H1 (cell line): ENCODE results near the gene LPAR2. TPM values are rescaled to one million over a fixed set of nuclear protein-coding genes. Genes with fewer than 3 reads are reported as not detected.

Experiments
- CTCF ChIA-PET: fragments of 300-600 bp; sonication (Branson Sonifier 250); formaldehyde crosslinking; loops from one replicate; lab custom pipeline; 2021; ENCODE audit not compliant: partially characterized antibody; lab: Charles Lee
- POLR2A ChIA-PET: fragments of 300-600 bp; sonication (Branson Sonifier 250); formaldehyde crosslinking; loops from one replicate; lab custom pipeline; 2021; ENCODE audit warnings: inconsistent platforms; ENCODE audit not compliant: partially characterized antibody; lab: Charles Lee
- DNase-seq, 2 experiments: peaks; one replicate each; pipeline versions ENCODE4 v3.0.0 to v3.0.0-alpha.2; 2010 to 2022; ENCODE audit warnings: low spot score in 2 of 2, low read depth in 1 of 2, mixed read lengths in 1 of 2
- FAIRE-seq: peaks from 2 replicates; lab custom pipeline; 2011; peaks lifted over from hg19 to GRCh38; lab: Jason Lieb, UNC
- H2AFZ ChIP-seq: 2 replicates; pipeline ENCODE4 v1.8.1; 2012; ENCODE audit warnings: low read length, inconsistent platforms
- H2AK5ac ChIP-seq: 2 replicates; pipeline ENCODE4 v1.6.1; 2013; ENCODE audit warnings: low read depth, low read length
- H2BK120ac ChIP-seq: replicated peaks from 2 replicates; pipeline ENCODE3; 2013; ENCODE audit warnings: low read depth, low read length, inconsistent platforms
- H2BK12ac ChIP-seq: 2 replicates; pipeline ENCODE4 v1.6.1; 2013; ENCODE audit warnings: low read depth, low read length
- H2BK15ac ChIP-seq: 2 replicates; pipeline ENCODE4 v1.6.1; 2013; ENCODE audit warnings: low read length
- H2BK20ac ChIP-seq: 2 replicates; pipeline ENCODE4 v1.6.1; 2013; ENCODE audit warnings: low read length
- H2BK5ac ChIP-seq: 2 replicates; pipeline ENCODE4 v1.6.1; 2013; ENCODE audit warnings: low read depth, low read length
- H3K14ac ChIP-seq: 2 replicates; pipeline ENCODE4 v1.6.1; 2013; ENCODE audit warnings: inconsistent platforms; ENCODE audit not compliant: insufficient read length
- H3K18ac ChIP-seq: 2 replicates; pipeline ENCODE4 v1.6.1; 2013; ENCODE audit warnings: low read length; ENCODE audit errors: extremely low read depth
- H3K23ac ChIP-seq: 2 replicates; pipeline ENCODE4 v1.6.1; 2013; ENCODE audit warnings: inconsistent platforms; ENCODE audit not compliant: insufficient read length
- H3K23me2 ChIP-seq: 2 replicates; pipeline ENCODE4 v1.6.1; 2013; ENCODE audit warnings: low read depth, low read length
- H3K27ac ChIP-seq: 2 replicates; pipeline ENCODE4 v1.6.1; 2011; ENCODE audit warnings: low read depth, low read length, inconsistent platforms
- H3K27me3 ChIP-seq, 4 experiments: replicated peaks in 1 of 4; 1 replicate in 1 of 4; 2 replicates in 3 of 4; pipeline versions ENCODE4 v1.6.1 to v1.8.1; 2011 to 2013; ENCODE audit warnings: low read length in 3 of 4, mild to moderate bottlenecking in 3 of 4, inconsistent platforms in 2 of 4, mixed read lengths in 2 of 4, moderate library complexity in 1 of 4; ENCODE audit not compliant: control insufficient read depth in 3 of 4, insufficient read depth in 3 of 4; ENCODE audit errors: extremely low read depth in 1 of 4
- H3K36me3 ChIP-seq, 4 experiments: 2 replicates each; pipeline versions ENCODE4 v1.6.1 to v1.8.1; 2011 to 2013; ENCODE audit warnings: mild to moderate bottlenecking in 4 of 4, low read length in 3 of 4, moderate library complexity in 2 of 4, control low read depth in 1 of 4, inconsistent platforms in 1 of 4; ENCODE audit not compliant: insufficient read depth in 4 of 4, control insufficient read depth in 2 of 4
- H3K4ac ChIP-seq: replicated peaks from 2 replicates; pipeline ENCODE3; 2013; ENCODE audit warnings: low read length, low read depth, mixed read lengths, inconsistent platforms; ENCODE audit not compliant: insufficient read length
- H3K4me1 ChIP-seq, 4 experiments: replicated peaks in 1 of 4; 1 replicate in 1 of 4; 2 replicates in 3 of 4; pipeline versions ENCODE4 v1.6.1 to v1.8.1; 2011 to 2013; ENCODE audit warnings: low read length in 3 of 4, inconsistent platforms in 2 of 4, mixed read lengths in 1 of 4; ENCODE audit not compliant: insufficient read depth in 4 of 4, control insufficient read depth in 3 of 4
- H3K4me2 ChIP-seq, 2 experiments: 2 replicates each; pipeline versions ENCODE4 v1.6.1 to v1.8.1; 2011 to 2013; ENCODE audit warnings: low read depth in 2 of 2, low read length in 2 of 2, control low read depth in 1 of 2, inconsistent platforms in 1 of 2, mild to moderate bottlenecking in 1 of 2; ENCODE audit not compliant: insufficient read depth in 1 of 2
- H3K4me3 ChIP-seq, 4 experiments: fragments of 200-600, 300-600 bp in 1 of 4; sonication (generic), shearing (Covaris generic), sonication (Bioruptor Twin) in 1 of 4; 2 replicates each; pipeline versions ENCODE4 v1.5.1 to v1.8.1; 2011 to 2016; ENCODE audit warnings: low read length in 4 of 4, low read depth in 3 of 4, control low read depth in 2 of 4, inconsistent platforms in 2 of 4, mild to moderate bottlenecking in 2 of 4, mixed read lengths in 1 of 4, moderate library complexity in 1 of 4; ENCODE audit not compliant: insufficient read depth in 2 of 4; ENCODE audit errors: extremely low read depth in 1 of 4
- H3K56ac ChIP-seq: replicated peaks from 2 replicates; pipeline ENCODE3; 2013; ENCODE audit warnings: low read depth, mild to moderate bottlenecking, mixed read lengths, low read length, inconsistent platforms; ENCODE audit not compliant: insufficient read length
- H3K79me1 ChIP-seq: 2 replicates; pipeline ENCODE4 v1.6.1; 2013; ENCODE audit warnings: low read depth, low read length, control low read depth
- H3K79me2 ChIP-seq, 2 experiments: 2 replicates each; pipeline versions ENCODE4 v1.6.1 to v1.8.1; 2012 to 2013; ENCODE audit warnings: low read length in 2 of 2, mild to moderate bottlenecking in 2 of 2, inconsistent platforms in 1 of 2; ENCODE audit not compliant: insufficient read depth in 2 of 2, control insufficient read depth in 1 of 2
- H3K9ac ChIP-seq, 4 experiments: replicated peaks in 1 of 4; 1 replicate in 1 of 4; 2 replicates in 3 of 4; pipeline versions ENCODE4 v1.6.1 to v1.8.1; 2011 to 2013; ENCODE audit warnings: low read depth in 3 of 4, low read length in 3 of 4, control low read depth in 2 of 4, mild to moderate bottlenecking in 2 of 4, moderate library complexity in 2 of 4, inconsistent platforms in 1 of 4; ENCODE audit errors: extremely low read depth in 1 of 4
- H3K9me3 ChIP-seq, 2 experiments: 2 replicates each; pipeline versions ENCODE4 v1.6.1 to v1.8.1; 2012 to 2013; ENCODE audit warnings: mild to moderate bottlenecking in 2 of 2, moderate library complexity in 2 of 2, control low read depth in 1 of 2, inconsistent platforms in 1 of 2, low read depth in 1 of 2, low read length in 1 of 2, mixed read lengths in 1 of 2; ENCODE audit not compliant: insufficient read depth in 2 of 2
- H4K20me1 ChIP-seq, 2 experiments: replicated peaks in 1 of 2; 2 replicates each; pipeline versions ENCODE3 to v1.8.1; 2011 to 2013; ENCODE audit warnings: inconsistent platforms in 2 of 2, low read length in 2 of 2, mild to moderate bottlenecking in 1 of 2; ENCODE audit not compliant: insufficient read depth in 2 of 2, control insufficient read depth in 1 of 2
- H4K5ac ChIP-seq: 2 replicates; pipeline ENCODE4 v1.6.1; 2013; ENCODE audit warnings: low read length, low read depth, mixed read lengths, inconsistent platforms; ENCODE audit not compliant: insufficient read length
- H4K8ac ChIP-seq: 2 replicates; pipeline ENCODE4 v1.8.0; 2013; ENCODE audit warnings: mild to moderate bottlenecking, moderate library complexity, low read length, inconsistent platforms; ENCODE audit not compliant: insufficient read depth; ENCODE audit errors: extremely low read depth
- H4K91ac ChIP-seq: replicated peaks from 2 replicates; pipeline ENCODE3; 2013; ENCODE audit warnings: low read length, mixed read lengths, inconsistent platforms; ENCODE audit not compliant: insufficient read length
- JUND ChIP-seq: IDR thresholded peaks from 2 replicates; pipeline ENCODE4 v1.6.1; 2011; ENCODE audit warnings: mild to moderate bottlenecking, improper control_type of control experiment, low read length
- WGBS, 2 experiments: shearing (Covaris generic) in 1 of 2; methylation state at CpG; one replicate each; pipeline versions ENCODE4 v1.1.6 to v1.1.7; 2013 to 2015; ENCODE audit warnings: low lambda C conversion rate in 2 of 2, mixed read lengths in 2 of 2, inconsistent platforms in 1 of 2, low coverage in 1 of 2, missing lambda C conversion rate in 1 of 2; ENCODE audit not compliant: insufficient replicate concordance in 2 of 2, insufficient coverage in 1 of 2, insufficient read length in 1 of 2; ENCODE audit errors: extremely low coverage in 1 of 2, missing lambda C conversion rate in 1 of 2; 5-methylcytosine and 5-hydroxymethylcytosine counted together
- polyA plus RNA-seq, 7 experiments: library from polyadenylated mRNA; depleted of rRNA in 3 of 7; stranded (reverse) in 5 of 7; unstranded in 2 of 7; fragments of >200 nt in 5 of 7; fragments of 200-250 nt in 2 of 7; gene quantifications; 1 replicate in 5 of 7; 2 replicates in 1 of 7; 4 replicates in 1 of 7; pipeline versions ENCODE4 v1.2.1 to v1.2.3, GENCODE V29; 2011 to 2013; ENCODE audit warnings: missing spikeins in 2 of 7, mixed read lengths in 2 of 7
- total RNA-seq: library from RNA; stranded (reverse); fragmentation: NEBNext Ultra II Directional; extraction: Animal tissue kit (Norgen Biotek cat#: 25700); gene quantifications from 2 replicates; pipeline ENCODE4 v1.2.1, GENCODE V29; 2021

Gene LPAR2
- total and polyA plus RNA-seq, 2 of the 8 experiments (the other 6 are each of a cell fraction or from before 2014, with no cell fraction given) = 47.6 to 70.2 TPM

DNA sequence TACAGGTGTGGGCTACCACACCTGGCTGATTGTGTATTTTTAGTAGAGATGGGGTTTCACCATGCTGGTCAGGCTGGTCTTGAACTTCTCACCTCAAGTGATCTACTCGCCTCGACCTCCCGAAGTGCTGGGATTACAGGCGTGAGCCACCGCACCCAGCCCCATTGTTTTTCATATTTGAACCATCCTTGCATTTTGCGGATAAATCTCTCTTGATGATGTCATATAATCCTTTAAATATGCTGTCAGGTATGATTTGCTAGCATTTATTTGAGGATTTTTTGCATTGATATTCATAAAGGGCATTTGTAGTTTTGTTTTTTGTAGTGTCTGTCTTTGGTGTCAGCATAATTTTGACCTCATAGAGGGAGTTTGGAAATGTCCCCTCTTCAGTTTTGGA, 46.3 kb upstream of the LPAR2 start:
- H3K27ac ChIP-seq = no peak overlapping the region
- WGBS, 2 experiments = 99% methylated on average over 6 of the region's 6 CpGs; no CpG with 5 or more reads in 1 of the 2 experiments
- no peak overlapping the region for H2BK12ac ChIP-seq
- H3K4me3 ChIP-seq = no peak overlapping the region
- H3K36me3 ChIP-seq = peaks cover 10 to 49% (median 26%) of the 10 kb centered on the region in 4 experiments; a peak in 7 of 8 replicates
- no peak overlapping the region for H3K18ac ChIP-seq
- no peak overlapping the region for H2AK5ac ChIP-seq
- no peak overlapping the region for H4K8ac ChIP-seq
- no peak for DNase-seq
- no peak overlapping the region for H4K5ac ChIP-seq
- H3K4me1 ChIP-seq = peaks cover 0 to 4% (median under 1%) of the 10 kb centered on the region in 4 experiments; a peak in 3 of 7 replicates
- FAIRE-seq = no peak
- no peak overlapping the region for H3K56ac ChIP-seq
- peaks cover 6 to 72% of the 10 kb centered on the region in 2 experiments for H3K79me2 ChIP-seq
- no peak overlapping the region for H3K23ac ChIP-seq
- H4K20me1 ChIP-seq = peaks cover 2 to 10% of the 10 kb centered on the region in 2 experiments
- no peak overlapping the region for H2BK5ac ChIP-seq
- H2BK120ac ChIP-seq = no peak overlapping the region
- H2BK15ac ChIP-seq = no peak overlapping the region
- H3K9me3 ChIP-seq = no peaks in the 10 kb centered on the region
- peaks cover 8% of the 10 kb centered on the region for H3K79me1 ChIP-seq
- H3K14ac ChIP-seq = no peak overlapping the region
- no peak overlapping the region for H4K91ac ChIP-seq
- no peaks in the 10 kb centered on the region for H3K27me3 ChIP-seq
- no peak overlapping the region for H2BK20ac ChIP-seq
- no peak overlapping the region for H3K4me2 ChIP-seq
- H2AFZ ChIP-seq = no peak overlapping the region
- H3K9ac ChIP-seq = no peak overlapping the region
- H3K4ac ChIP-seq = no peak overlapping the region
- POLR2A ChIA-PET = interaction anchor here (1.0 to 1.4 kb wide), 3 partner anchors 10 to 30 kb away, joined by 3 read pairs; no protein-coding TSS in a partner anchor
- H3K23me2 ChIP-seq = peaks cover 6% of the 10 kb centered on the region
- CTCF ChIA-PET = interaction anchor here (1.1 kb wide), 1 partner anchor 116 kb away, joined by 3 read pairs; no protein-coding TSS in a partner anchor
- TF ChIP-seq JUND = no peak
